Transverse colon (tissue), 4 donors: ENCODE measurements around the gene SLC27A6. TPM values are rescaled to one million over a fixed set of nuclear protein-coding genes. Genes with fewer than 3 reads are reported as not detected.

Experiments
- DNase-seq: peaks from one replicate; pipeline ENCODE4 v3.0.0-alpha.2; 2019
- H3K27ac ChIP-seq, 4 donors: fragments of 200-600 bp; sonication (generic); 2 replicates each; pipeline ENCODE4 v1.5.1; 2016 to 2018; ENCODE audit warnings: inconsistent platforms in 4 of 4
- H3K27me3 ChIP-seq: fragments of 200-600 bp; sonication (generic); 2 replicates; pipeline ENCODE4 v1.5.1; 2017; ENCODE audit warnings: inconsistent platforms
- H3K36me3 ChIP-seq, 4 donors: fragments of 200-600 bp; sonication (generic); 2 replicates each; pipeline ENCODE4 v1.5.1; 2017 to 2019; ENCODE audit warnings: inconsistent platforms in 4 of 4
- H3K4me1 ChIP-seq, 4 donors: fragments of 200-600 bp; sonication (generic); 2 replicates each; pipeline ENCODE4 v1.5.1; 2017 to 2020; ENCODE audit warnings: inconsistent platforms in 4 of 4
- H3K4me3 ChIP-seq, 4 donors: fragments of 200-600 bp; sonication (generic); 1 replicate in 1 of 4; 2 replicates in 3 of 4; pipeline versions ENCODE4 v1.5.1 to v1.6.1; 2017 to 2019; ENCODE audit warnings: inconsistent platforms in 4 of 4
- H3K9me3 ChIP-seq, 2 donors: fragments of 200-600 bp; sonication (generic); 2 replicates each; pipeline ENCODE4 v1.5.1; 2017 to 2019; ENCODE audit warnings: inconsistent platforms in 2 of 2
- EP300 ChIP-seq: sonication (generic); formaldehyde crosslinking; IDR thresholded peaks from one replicate; pipeline ENCODE4 v1.6.1; 2017; ENCODE audit warnings: antibody characterized with exemption, low read depth
- POLR2A ChIP-seq: fragments of 450-650 bp; IDR thresholded peaks from one replicate; pipeline ENCODE4 v1.6.1; 2016; ENCODE audit warnings: antibody characterized with exemption, mild to moderate bottlenecking, moderate library complexity
- POLR2AphosphoS5 ChIP-seq, 3 donors: sonication (generic); formaldehyde crosslinking; IDR thresholded peaks; one replicate each; pipeline ENCODE4 v1.6.1; 2016; ENCODE audit warnings: antibody characterized with exemption in 3 of 3
- WGBS, 2 donors: methylation state at CpG; one replicate each; pipeline ENCODE4 v1.1.5; 2018; ENCODE audit warnings: low coverage in 1 of 2; 5-methylcytosine and 5-hydroxymethylcytosine counted together
- in situ Hi-C, 4 donors: fragments of 200-750 bp; cut with MboI; loops; one replicate each; pipeline versions ENCODE4 v1.15.0 to v1.15.1; 2017; ENCODE audit warnings: low sequenced_read_pairs in 3 of 4, low pct_ligation_motif_present in 1 of 4, low pct_unique_long_range_greater_than_20kb in 1 of 4
- intact Hi-C: fragments of 100-400 bp; cut with DNase I; formaldehyde crosslinking; loops from one replicate; pipeline ENCODE4 v1.15.1; 2023; ENCODE audit warnings: low total_unique reads
- total RNA-seq, 4 donors: library from RNA; depleted of rRNA; stranded (reverse); fragments of >200 nt; gene quantifications; one replicate each; pipeline ENCODE4 v1.1.0, GENCODE V29; 2016
- TF ChIP-seq, protein P1 (sequence below), 5 experiments: fragments of 200-600 bp in 3 of 5; fragments of 450-650 bp in 2 of 5; sonication (generic) in 3 of 5; IDR thresholded peaks; 1 replicate in 2 of 5; 2 replicates in 3 of 5; pipeline ENCODE4 v1.5.1; 2016 to 2017; ENCODE audit warnings: antibody characterized with exemption in 5 of 5, inconsistent platforms in 3 of 5, mild to moderate bottlenecking in 2 of 5, moderate library complexity in 1 of 5

Gene SLC27A6
- total RNA-seq, 4 donors from 2014 or later = 0.27 to 0.64 TPM; not detected in 2

DNA sequence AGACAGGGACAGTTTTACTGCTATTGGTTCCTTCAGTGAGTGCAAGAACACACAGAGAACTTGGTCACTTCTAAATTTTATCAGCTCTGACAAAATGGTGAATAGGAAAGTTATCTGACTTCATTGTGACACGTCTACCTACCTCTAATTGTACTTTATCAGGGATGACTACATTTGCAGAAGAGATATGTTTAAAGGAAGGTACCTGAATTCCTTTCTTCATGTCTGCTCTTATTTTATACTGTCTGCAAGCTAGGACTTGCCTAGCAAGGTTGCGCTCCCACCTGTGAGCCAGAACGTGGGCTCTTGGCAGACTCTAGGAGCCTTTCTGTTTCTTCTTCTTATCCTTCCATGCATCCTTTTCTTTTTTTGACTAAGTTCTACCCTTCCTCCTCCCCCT is 1.6 kb downstream of the SLC27A6 start:
- no peak for DNase-seq
- peaks cover 0 to 6% (median 0%) of the 10 kb centered on the region in 4 donors for H3K4me1 ChIP-seq
- TF ChIP-seq, protein P1, sequence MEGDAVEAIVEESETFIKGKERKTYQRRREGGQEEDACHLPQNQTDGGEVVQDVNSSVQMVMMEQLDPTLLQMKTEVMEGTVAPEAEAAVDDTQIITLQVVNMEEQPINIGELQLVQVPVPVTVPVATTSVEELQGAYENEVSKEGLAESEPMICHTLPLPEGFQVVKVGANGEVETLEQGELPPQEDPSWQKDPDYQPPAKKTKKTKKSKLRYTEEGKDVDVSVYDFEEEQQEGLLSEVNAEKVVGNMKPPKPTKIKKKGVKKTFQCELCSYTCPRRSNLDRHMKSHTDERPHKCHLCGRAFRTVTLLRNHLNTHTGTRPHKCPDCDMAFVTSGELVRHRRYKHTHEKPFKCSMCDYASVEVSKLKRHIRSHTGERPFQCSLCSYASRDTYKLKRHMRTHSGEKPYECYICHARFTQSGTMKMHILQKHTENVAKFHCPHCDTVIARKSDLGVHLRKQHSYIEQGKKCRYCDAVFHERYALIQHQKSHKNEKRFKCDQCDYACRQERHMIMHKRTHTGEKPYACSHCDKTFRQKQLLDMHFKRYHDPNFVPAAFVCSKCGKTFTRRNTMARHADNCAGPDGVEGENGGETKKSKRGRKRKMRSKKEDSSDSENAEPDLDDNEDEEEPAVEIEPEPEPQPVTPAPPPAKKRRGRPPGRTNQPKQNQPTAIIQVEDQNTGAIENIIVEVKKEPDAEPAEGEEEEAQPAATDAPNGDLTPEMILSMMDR (IDR thresholded peaks at IDR 0.05) = no peak
- TF ChIP-seq POLR2A (no peak), POLR2AphosphoS5 (IDR thresholded peaks at IDR 0.05) (no peak), EP300 (no peak)
- 85 to 100% methylated on average over 2 to 3 of the region's 3 CpGs for WGBS, 2 donors
- no peak overlapping the region for H3K4me3 ChIP-seq
- H3K36me3 ChIP-seq = no peaks in the 10 kb centered on the region
- H3K27me3 ChIP-seq = peaks cover 16% of the 10 kb centered on the region
- intact Hi-C loops (no loop called here), in situ Hi-C loops (no loop called here)
- no peak overlapping the region for H3K27ac ChIP-seq
- H3K9me3 ChIP-seq = no peaks in the 10 kb centered on the region

DNA sequence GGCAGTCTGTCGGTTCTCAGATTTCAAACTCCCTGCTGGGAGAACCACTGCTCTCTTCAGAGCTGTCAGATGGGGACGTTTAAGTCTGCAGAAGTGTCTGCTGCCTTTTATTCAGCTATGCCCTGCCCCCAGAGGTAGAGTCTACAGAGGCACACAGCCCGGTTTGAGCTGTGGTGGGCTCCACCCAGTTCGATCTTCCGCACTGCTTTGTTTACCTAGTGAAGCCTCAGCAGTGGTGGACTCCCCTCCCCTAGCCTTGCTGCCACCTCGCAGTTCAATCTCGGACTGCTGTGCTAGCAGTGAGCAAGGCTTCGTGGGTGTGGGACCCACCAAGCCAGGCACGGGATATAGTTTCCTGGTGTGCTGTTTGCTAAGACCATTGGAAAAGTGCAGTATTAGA is 8.0 kb downstream of the SLC27A6 start:
- Histone ChIP-seq H3K4me1 (no peaks in the 10 kb centered on the region), H3K36me3 (no peaks in the 10 kb centered on the region), H3K27ac (no peak overlapping the region), H3K4me3 (no peak overlapping the region), H3K9me3 (no peaks in the 10 kb centered on the region), H3K27me3 (no peaks in the 10 kb centered on the region)
- WGBS, 2 donors = 87 to 89% methylated on average over 3 to 9 of the region's 9 CpGs
- intact Hi-C loops (no loop called here), in situ Hi-C loops (no loop called here)
- TF ChIP-seq, protein P1 (IDR thresholded peaks at IDR 0.05) = no peak
- TF ChIP-seq POLR2AphosphoS5 (IDR thresholded peaks at IDR 0.05) (no peak), EP300 (no peak), POLR2A (no peak)
- DNase-seq = no peak

DNA sequence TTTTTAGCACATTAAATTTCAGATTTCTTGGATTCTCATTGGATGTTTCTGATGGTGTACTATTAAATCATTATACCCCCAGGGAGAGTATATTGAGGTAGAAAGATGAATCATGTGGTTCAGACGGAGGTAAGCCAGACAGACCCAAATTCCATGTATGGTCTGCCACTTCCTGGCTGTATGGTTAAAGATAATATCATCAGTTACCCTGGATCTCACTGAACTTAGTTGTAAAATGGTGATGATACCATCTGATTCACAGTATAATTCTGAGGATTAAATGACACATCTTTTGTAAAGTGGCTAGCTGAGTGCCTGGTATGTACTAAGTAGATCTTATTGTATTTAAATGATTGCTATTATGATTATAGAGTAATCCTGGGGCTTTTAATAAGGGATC is 9.3 kb downstream of the SLC27A6 start:
- H3K9me3 ChIP-seq = no peaks in the 10 kb centered on the region
- TF ChIP-seq, protein P1 (IDR thresholded peaks at IDR 0.05) = no peak
- TF ChIP-seq POLR2AphosphoS5 (IDR thresholded peaks at IDR 0.05) (no peak), POLR2A (no peak), EP300 (no peak)
- in situ Hi-C loops = no loop called here
- no peaks in the 10 kb centered on the region for H3K36me3 ChIP-seq
- no peak for DNase-seq
- WGBS, 2 donors = 43 to 47% methylated on average over 1 of the region's 1 CpG
- H3K4me3 ChIP-seq = no peak overlapping the region
- H3K4me1 ChIP-seq = no peaks in the 10 kb centered on the region
- no peaks in the 10 kb centered on the region for H3K27me3 ChIP-seq
- H3K27ac ChIP-seq = no peak overlapping the region
- intact Hi-C loops = no loop called here

DNA sequence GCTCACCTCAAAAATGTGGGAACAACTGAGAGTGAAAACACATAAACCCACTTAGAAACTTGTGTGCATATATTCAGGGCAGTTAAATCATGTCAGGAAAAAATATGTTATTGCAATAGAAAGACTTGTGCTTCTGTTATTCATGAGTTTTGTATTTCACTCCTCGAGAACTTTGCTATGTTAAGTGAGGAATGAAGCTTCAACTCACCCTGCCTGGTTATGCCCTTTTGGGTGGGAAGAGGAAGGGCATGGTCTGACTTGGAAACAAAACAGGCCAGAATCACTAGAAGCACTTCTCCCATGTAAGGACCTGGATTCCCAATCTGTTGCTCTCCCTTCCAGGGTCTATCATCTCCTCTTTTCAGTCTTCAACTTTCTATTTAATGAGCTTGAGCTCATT is 14.5 kb downstream of the SLC27A6 start:
- no peak for TF ChIP-seq EP300
- TF ChIP-seq, protein P1 (IDR thresholded peaks at IDR 0.05) = no peak
- in situ Hi-C loops = no loop called here
- no peaks in the 10 kb centered on the region for H3K36me3 ChIP-seq
- intact Hi-C loops = no loop called here
- no peaks in the 10 kb centered on the region for H3K4me1 ChIP-seq
- no peaks in the 10 kb centered on the region for H3K27me3 ChIP-seq
- H3K9me3 ChIP-seq = no peaks in the 10 kb centered on the region
- H3K4me3 ChIP-seq = no peak overlapping the region
- H3K27ac ChIP-seq = no peak overlapping the region
- no peak for DNase-seq
- 25 to 53% methylated on average over 1 of the region's 1 CpG for WGBS, 2 donors
